ENCODE measurements around the gene RFT1. TPM values are rescaled to one million over a fixed set of nuclear protein-coding genes. Genes with fewer than 3 reads are reported as not detected.
"Not testable (repeated sequence)": the region's sequence is repeated elsewhere in the genome, so short reads cannot be mapped to it uniquely, and the experiment has no call there.

Gene RFT1
- total and polyA plus RNA-seq, 5 experiments from 2014 or later, result 16.4 to 28.1 (median 24.1) TPM

DNA sequence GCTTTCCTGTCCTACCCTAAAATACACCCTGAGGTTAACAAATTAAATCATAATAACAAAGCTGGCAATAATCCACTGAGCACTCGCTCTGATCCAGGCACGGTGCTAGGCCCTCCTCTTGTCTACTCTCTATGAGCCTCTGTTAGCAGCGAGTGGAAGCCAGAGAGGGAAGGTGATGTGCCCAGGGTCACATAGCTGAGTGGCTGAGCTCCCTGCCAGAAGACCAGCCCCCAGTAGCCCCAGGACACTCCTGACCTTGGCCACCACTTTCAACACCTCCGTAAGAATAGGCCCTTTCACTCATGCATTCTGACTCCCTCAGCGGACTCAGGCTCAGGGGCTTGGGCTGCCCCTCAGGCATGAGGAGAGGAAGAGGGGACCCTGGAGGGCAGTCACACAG lies 21.2 kb upstream of the RFT1 start:
- no peak overlapping the region for H3K27ac Mint-ChIP-seq
- H3K9me3 Mint-ChIP-seq, result no peaks in the 10 kb centered on the region
- H3K4me3 Mint-ChIP-seq, result no peak overlapping the region
- no peaks in the 10 kb centered on the region for H3K4me1 Mint-ChIP-seq
- peaks cover 10 to 42% (median 25%) of the 10 kb centered on the region in 5 donors for H3K27me3 Mint-ChIP-seq
- ATAC-seq (no peak), DNase-seq (no peak)
- POLR2A ChIA-PET, result no interaction called here
- no peaks in the 10 kb centered on the region for H3K36me3 Mint-ChIP-seq

- DNase-seq, H3K9me3 Mint-ChIP-seq, H3K4me1 Mint-ChIP-seq, H3K27ac Mint-ChIP-seq, POLR2A ChIA-PET, H3K36me3 Mint-ChIP-seq, ATAC-seq, H3K4me3 Mint-ChIP-seq: not testable (repeated sequence)
- H3K27me3 Mint-ChIP-seq, result peaks cover 10 to 38% (median 25%) of the 10 kb centered on the region in 5 donors
Observed at GRCh38 chr3:53151086-53151438, 20.8 kb upstream of the RFT1 start.

- H3K27ac Mint-ChIP-seq, result no peak overlapping the region
- POLR2A ChIA-PET, result no interaction called here
- peaks cover 10 to 32% (median 20%) of the 10 kb centered on the region in 5 donors for H3K27me3 Mint-ChIP-seq
- ATAC-seq, result no peak
- no peaks in the 10 kb centered on the region for H3K9me3 Mint-ChIP-seq
- H3K4me1 Mint-ChIP-seq, result no peaks in the 10 kb centered on the region
- no peak for DNase-seq
- H3K36me3 Mint-ChIP-seq, result no peaks in the 10 kb centered on the region
- no peak overlapping the region for H3K4me3 Mint-ChIP-seq
Observed at GRCh38 chr3:53150247-53151085, 20.2 kb upstream of the RFT1 start.

DNA sequence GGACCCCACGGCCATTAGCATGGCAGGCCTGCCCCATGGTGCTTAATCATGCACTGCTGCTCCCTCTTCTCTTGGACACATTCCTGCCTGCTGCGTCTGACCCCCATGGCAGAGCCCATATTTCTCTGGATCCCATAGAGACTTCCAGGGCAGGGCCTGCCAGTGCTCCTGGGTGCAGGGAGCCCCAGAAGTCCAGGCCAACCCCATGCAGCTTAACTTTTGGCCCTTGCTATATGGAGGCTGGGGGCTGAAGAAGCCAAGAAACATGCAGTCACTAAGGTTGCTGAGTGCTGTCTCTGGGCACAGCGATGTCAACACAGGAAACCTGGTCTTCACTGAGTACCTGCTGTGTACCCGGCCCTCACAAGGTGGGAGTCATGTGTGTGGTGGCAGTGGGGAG lies 19.5 kb upstream of the RFT1 start:
- no peak overlapping the region for H3K4me3 Mint-ChIP-seq
- peak overlapping the region in 1 of 10 donors; percentile 69 for H3K27ac Mint-ChIP-seq
- no peaks in the 10 kb centered on the region for H3K9me3 Mint-ChIP-seq
- DNase-seq, result no peak
- POLR2A ChIA-PET, result no interaction called here
- no peaks in the 10 kb centered on the region for H3K36me3 Mint-ChIP-seq
- no peaks in the 10 kb centered on the region for H3K4me1 Mint-ChIP-seq
- peaks cover 7 to 24% (median 18%) of the 10 kb centered on the region in 5 donors for H3K27me3 Mint-ChIP-seq
- ATAC-seq, result no peak

GRCh38 chr3:53149006-53149690 lies 18.9 kb upstream of the RFT1 start:
- Mint-ChIP-seq H3K27ac (peak overlapping the region in 1 of 10 donors; percentile 69), H3K27me3 (peaks cover 7 to 19% (median 14%) of the 10 kb centered on the region in 5 donors), H3K4me3 (no peak overlapping the region), H3K36me3 (no peaks in the 10 kb centered on the region), H3K9me3 (no peaks in the 10 kb centered on the region), H3K4me1 (no peaks in the 10 kb centered on the region)
- no peak for DNase-seq
- ATAC-seq, result no peak
- POLR2A ChIA-PET, result no interaction called here

- POLR2A ChIA-PET, result interaction anchor here (1.1 kb wide), 1 partner anchor 9 kb away, joined by 4 read pairs; no protein-coding TSS in a partner anchor
- H3K4me3 Mint-ChIP-seq, result no peak overlapping the region
- DNase-seq, result no peak
Observed at GRCh38 chr3:53147903-53148400, 17.7 kb upstream of the RFT1 start.

GRCh38 chr3:53147151-53147902 lies 17.1 kb upstream of the RFT1 start:
- Mint-ChIP-seq H3K4me3 (no peak overlapping the region), H3K36me3 (no peaks in the 10 kb centered on the region), H3K27me3 (peaks cover 0 to 5% (median under 1%) of the 10 kb centered on the region in 5 donors), H3K9me3 (no peaks in the 10 kb centered on the region), H3K27ac (no peak overlapping the region), H3K4me1 (no peaks in the 10 kb centered on the region)
- DNase-seq, result no peak
- no peak for ATAC-seq
- POLR2A ChIA-PET, result interaction anchor here (1.1 kb wide), 1 partner anchor 9 kb away, joined by 4 read pairs; no protein-coding TSS in a partner anchor

More at GRCh38 chr3:53147903-53148400, 17.7 kb upstream of the RFT1 start:
- no peak for ATAC-seq
- Mint-ChIP-seq H3K27ac (no peak overlapping the region), H3K9me3 (no peaks in the 10 kb centered on the region), H3K4me1 (no peaks in the 10 kb centered on the region), H3K27me3 (peaks cover 0 to 8% (median 7%) of the 10 kb centered on the region in 5 donors), H3K36me3 (no peaks in the 10 kb centered on the region)

- Mint-ChIP-seq H3K27me3 (peaks cover 0 to 3% (median 0%) of the 10 kb centered on the region in 5 donors), H3K27ac (no peak overlapping the region), H3K36me3 (no peaks in the 10 kb centered on the region), H3K4me3 (no peak overlapping the region), H3K9me3 (no peaks in the 10 kb centered on the region), H3K4me1 (no peaks in the 10 kb centered on the region)
- no peak for ATAC-seq
- no peak for DNase-seq
- POLR2A ChIA-PET, result no interaction called here
Observed at GRCh38 chr3:53146319-53146891, 16.2 kb upstream of the RFT1 start.

DNA sequence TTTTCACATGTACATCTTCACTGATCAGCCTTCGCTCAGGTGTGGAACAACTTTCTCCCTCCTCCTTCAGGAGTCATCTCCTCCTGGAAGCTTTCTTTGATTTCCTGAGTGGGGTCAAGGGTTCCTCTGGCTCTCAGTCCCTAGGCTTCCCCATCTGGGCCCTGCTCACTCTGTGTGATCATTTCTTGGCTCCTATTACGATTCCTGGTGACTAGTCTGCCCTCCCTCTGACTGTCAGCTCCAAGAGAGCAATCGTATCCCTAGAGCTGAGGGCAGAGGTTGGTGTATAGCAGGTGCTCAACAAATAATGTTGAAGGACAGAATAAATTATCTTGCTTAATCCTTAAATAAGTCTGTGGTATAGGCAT lies 15.5 kb upstream of the RFT1 start:
- H3K36me3 Mint-ChIP-seq, result no peaks in the 10 kb centered on the region
- ATAC-seq (no peak), DNase-seq (no peak)
- H3K4me1 Mint-ChIP-seq, result no peaks in the 10 kb centered on the region
- no peak overlapping the region for H3K4me3 Mint-ChIP-seq
- POLR2A ChIA-PET, result interaction anchor here (0.9 kb wide), 1 partner anchor 17 kb away, joined by 3 read pairs; no protein-coding TSS in a partner anchor
- H3K27me3 Mint-ChIP-seq, result peaks cover 0 to 3% (median 0%) of the 10 kb centered on the region in 5 donors
- no peaks in the 10 kb centered on the region for H3K9me3 Mint-ChIP-seq
- H3K27ac Mint-ChIP-seq, result no peak overlapping the region

GRCh38 chr3:53144862-53145712 lies 14.9 kb upstream of the RFT1 start:
- POLR2A ChIA-PET, result interaction anchor here (0.9 kb wide), 1 partner anchor 16 kb away, joined by 3 read pairs; no protein-coding TSS in a partner anchor
- Mint-ChIP-seq H3K4me1 (no peaks in the 10 kb centered on the region), H3K27ac (no peak overlapping the region), H3K27me3 (peaks cover 0 to 3% (median 0%) of the 10 kb centered on the region in 5 donors), H3K36me3 (no peaks in the 10 kb centered on the region), H3K4me3 (no peak overlapping the region), H3K9me3 (no peaks in the 10 kb centered on the region)
- ATAC-seq (no peak), DNase-seq (no peak)

DNA sequence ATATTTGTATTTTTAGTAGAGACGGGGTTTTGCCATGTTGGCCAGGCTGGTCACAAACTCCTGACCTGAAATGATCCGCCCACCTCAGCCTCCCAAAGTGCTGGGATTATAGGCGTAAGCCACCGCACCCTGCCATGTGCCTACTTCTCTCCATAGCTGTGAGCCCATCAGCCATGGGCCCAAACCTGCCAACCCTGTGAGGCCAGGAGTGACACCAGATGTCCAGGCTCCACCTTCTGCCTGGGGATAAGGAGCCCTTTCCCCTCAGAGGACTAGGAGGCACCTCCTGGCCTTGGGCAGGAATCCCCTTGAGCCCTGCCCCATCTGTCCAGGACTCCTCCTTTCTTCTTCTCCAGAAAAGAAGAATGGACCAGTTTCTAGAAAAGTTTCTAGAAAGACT lies 14.2 kb upstream of the RFT1 start:
- no peaks in the 10 kb centered on the region for H3K4me1 Mint-ChIP-seq
- no peaks in the 10 kb centered on the region for H3K27me3 Mint-ChIP-seq
- no peak for DNase-seq
- H3K36me3 Mint-ChIP-seq, result no peaks in the 10 kb centered on the region
- no peak overlapping the region for H3K27ac Mint-ChIP-seq
- POLR2A ChIA-PET, result no interaction called here
- ATAC-seq, result no peak
- no peaks in the 10 kb centered on the region for H3K9me3 Mint-ChIP-seq
- H3K4me3 Mint-ChIP-seq, result no peak overlapping the region

GRCh38 chr3:53142986-53143385 lies 12.8 kb upstream of the RFT1 start:
- no peaks in the 10 kb centered on the region for H3K4me1 Mint-ChIP-seq
- POLR2A ChIA-PET, result no interaction called here
- H3K27ac Mint-ChIP-seq, result no peak overlapping the region
- DNase-seq (no peak), ATAC-seq (no peak)
- H3K9me3 Mint-ChIP-seq, result no peaks in the 10 kb centered on the region
- no peaks in the 10 kb centered on the region for H3K27me3 Mint-ChIP-seq
- H3K36me3 Mint-ChIP-seq, result no peaks in the 10 kb centered on the region
- no peak overlapping the region for H3K4me3 Mint-ChIP-seq

Measured in naive thymus-derived CD8-positive, alpha-beta T cell (primary cell).